IMR-90 (cell line): ENCODE results near the gene KRT33A. TPM values are rescaled to one million over a fixed set of nuclear protein-coding genes. Genes with fewer than 3 reads are reported as not detected.
A peak's percentile ranks its signal among the peaks of the same experiment; 100 is the strongest.

Experiments used
- ATAC-seq: fragments of 200-7000 bp; cut with Tn5 transposase; 2 replicates; pipeline ENCODE4 v1.9.1; 2020; ENCODE audit warnings: low read depth, mild to moderate bottlenecking, moderate library complexity
- BruUV-seq: library from RNA; stranded (reverse); fragments of 400-500 nt; replicated peaks from 2 replicates; lab custom pipeline; 2021; lab: Mats Ljungman, UMichigan
- CTCF ChIA-PET: fragments of 300-600 bp; formaldehyde crosslinking; extraction: SDS; loops from one replicate; lab custom pipeline; 2021; ENCODE audit warnings: antibody characterized with exemption; lab: Yijun Ruan, JAX
- POLR2A ChIA-PET: fragments of 300-600 bp; sonication (Branson Sonifier 250); formaldehyde crosslinking; loops from one replicate; lab custom pipeline; 2022; ENCODE audit warnings: antibody characterized with exemption; ENCODE audit not compliant: unreplicated experiment; lab: Charles Lee
- DNase-seq: peaks from one replicate; pipeline ENCODE4 v3.0.0; 2013
- H2AFZ ChIP-seq: replicated peaks from 2 replicates; pipeline ENCODE3; 2013; ENCODE audit warnings: low read length, mild to moderate bottlenecking; ENCODE audit not compliant: poor library complexity
- H2AK5ac ChIP-seq: 2 replicates; pipeline ENCODE4 v1.6.1; 2013; ENCODE audit warnings: low read depth, low read length, inconsistent platforms
- H2AK9ac ChIP-seq: replicated peaks from 2 replicates; pipeline ENCODE3; 2013; ENCODE audit warnings: mild to moderate bottlenecking, low read depth, low read length, moderate library complexity; ENCODE audit not compliant: poor library complexity
- H2BK120ac ChIP-seq: 2 replicates; pipeline ENCODE4 v1.6.1; 2013; ENCODE audit warnings: low read depth, low read length, inconsistent platforms
- H2BK15ac ChIP-seq: 3 replicates; pipeline ENCODE4 v1.6.1; 2013; ENCODE audit warnings: low read depth, low read length, inconsistent platforms
- H2BK20ac ChIP-seq: 2 replicates; pipeline ENCODE4 v1.6.1; 2013; ENCODE audit warnings: low read depth, mild to moderate bottlenecking, inconsistent platforms, low read length, moderate library complexity
- H2BK5ac ChIP-seq: 2 replicates; pipeline ENCODE4 v1.6.1; 2013; ENCODE audit warnings: mild to moderate bottlenecking, low read depth, low read length, inconsistent platforms; ENCODE audit not compliant: poor library complexity, severe bottlenecking
- H3K14ac ChIP-seq: replicated peaks from 2 replicates; pipeline ENCODE4 v1.6.1; 2013; ENCODE audit warnings: low read depth, low read length, inconsistent platforms
- H3K18ac ChIP-seq: 2 replicates; pipeline ENCODE4 v1.6.1; 2013; ENCODE audit warnings: low read depth, low read length, control low read depth
- H3K23ac ChIP-seq: 2 replicates; pipeline ENCODE4 v1.6.1; 2013; ENCODE audit warnings: low read depth, low read length, inconsistent platforms
- H3K27ac ChIP-seq: 2 replicates; pipeline ENCODE4 v1.5.1; 2013; ENCODE audit warnings: mild to moderate bottlenecking, control low read depth, low read length; ENCODE audit not compliant: insufficient read depth
- H3K27me3 ChIP-seq: 2 replicates; pipeline ENCODE4 v1.6.1; 2013; ENCODE audit warnings: low read length; ENCODE audit not compliant: control insufficient read depth, insufficient read depth
- H3K36me3 ChIP-seq: 2 replicates; pipeline ENCODE4 v1.6.1; 2013; ENCODE audit warnings: low read length, mixed read lengths; ENCODE audit not compliant: control insufficient read depth, insufficient read depth
- H3K4ac ChIP-seq: 2 replicates; pipeline ENCODE4 v1.6.1; 2013; ENCODE audit warnings: low read depth, low read length, inconsistent platforms
- H3K4me1 ChIP-seq: 2 replicates; pipeline ENCODE4 v1.6.1; 2013; ENCODE audit warnings: low read length, mixed read lengths; ENCODE audit not compliant: control insufficient read depth, insufficient read depth
- H3K4me2 ChIP-seq: 2 replicates; pipeline ENCODE4 v1.6.1; 2013; ENCODE audit warnings: low read depth, mild to moderate bottlenecking, control low read depth, low read length, moderate library complexity
- H3K4me3 ChIP-seq: 2 replicates; pipeline ENCODE4 v1.5.1; 2013; ENCODE audit warnings: low read depth, mild to moderate bottlenecking, control low read depth, low read length, moderate library complexity; ENCODE audit not compliant: insufficient read depth
- H3K56ac ChIP-seq: 2 replicates; pipeline ENCODE4 v1.6.1; 2013; ENCODE audit warnings: low read length, inconsistent platforms; ENCODE audit not compliant: insufficient read depth; ENCODE audit errors: extremely low read depth
- H3K79me1 ChIP-seq, 2 experiments: 2 replicates each; pipeline ENCODE4 v1.6.1; 2013; ENCODE audit warnings: low read length in 2 of 2, inconsistent platforms in 1 of 2, low read depth in 1 of 2
- H3K9ac ChIP-seq: 2 replicates; pipeline ENCODE4 v1.6.1; 2013; ENCODE audit warnings: low read depth, low read length, control low read depth
- H3K9me1 ChIP-seq: 2 replicates; pipeline ENCODE4 v1.6.1; 2013; ENCODE audit warnings: low read length, inconsistent platforms; ENCODE audit not compliant: insufficient read depth
- H3K9me3 ChIP-seq: 2 replicates; pipeline ENCODE4 v1.6.1; 2013; ENCODE audit warnings: low read length; ENCODE audit not compliant: control insufficient read depth, insufficient read depth
- H4K20me1 ChIP-seq: 2 replicates; pipeline ENCODE4 v1.6.1; 2013; ENCODE audit warnings: low read length, inconsistent platforms; ENCODE audit not compliant: insufficient read depth
- H4K5ac ChIP-seq: 2 replicates; pipeline ENCODE4 v1.6.1; 2013; ENCODE audit warnings: mild to moderate bottlenecking, low read depth, low read length, control low read depth
- H4K8ac ChIP-seq, 2 experiments: 2 replicates each; pipeline ENCODE4 v1.6.1; 2013; ENCODE audit warnings: low read depth in 2 of 2, low read length in 2 of 2, control low read depth in 1 of 2, inconsistent platforms in 1 of 2
- H4K91ac ChIP-seq: 2 replicates; pipeline ENCODE4 v1.6.1; 2013; ENCODE audit warnings: low read depth, low read length, inconsistent platforms; ENCODE audit not compliant: insufficient read depth
- CEBPB ChIP-seq: IDR thresholded peaks from 2 replicates; pipeline ENCODE4 v1.6.1; 2012; ENCODE audit warnings: low read depth, low read length, improper control_type of control experiment
- MAFK ChIP-seq: IDR thresholded peaks from 2 replicates; pipeline ENCODE4 v1.6.1; 2012; ENCODE audit warnings: low read depth, low read length, improper control_type of control experiment
- MXI1 ChIP-seq: IDR thresholded peaks from 2 replicates; pipeline ENCODE4 v1.6.1; 2012; ENCODE audit warnings: low read depth, mild to moderate bottlenecking, low read length, moderate library complexity, borderline replicate concordance
- NFE2L2 ChIP-seq: fragments of 150-350 bp; IDR thresholded peaks from 2 replicates; pipeline ENCODE4 v1.6.1; 2016; ENCODE audit warnings: low read depth, mild to moderate bottlenecking, low read length
- RAD21 ChIP-seq: IDR thresholded peaks from 2 replicates; pipeline ENCODE4 v1.6.1; 2012; ENCODE audit warnings: low read length, improper control_type of control experiment
- RCOR1 ChIP-seq: IDR thresholded peaks from 2 replicates; pipeline ENCODE4 v1.6.1; 2012; ENCODE audit warnings: mild to moderate bottlenecking, low read length, improper control_type of control experiment; ENCODE audit not compliant: insufficient replicate concordance
- SMC3 ChIP-seq: fragments of 150-350 bp; IDR thresholded peaks from 2 replicates; pipeline ENCODE4 v1.6.1; 2016; ENCODE audit warnings: low read depth, mild to moderate bottlenecking, antibody characterized with exemption, low read length, moderate library complexity
- WGBS, 2 experiments: methylation state at CpG; one replicate each; pipeline versions ENCODE4 v1.1.5 to v1.1.7; 2013; ENCODE audit warnings: missing lambda C conversion rate in 2 of 2; ENCODE audit not compliant: insufficient read length in 1 of 2; ENCODE audit errors: extremely low coverage in 2 of 2; 5-methylcytosine and 5-hydroxymethylcytosine counted together
- dilution Hi-C: fragments of 300-500 bp; cut with HindIII; formaldehyde crosslinking; loops from one replicate; pipeline ENCODE4 v1.14.3; 2018; ENCODE audit warnings: low sequenced_read_pairs; ENCODE audit not compliant: unreplicated experiment
- in situ Hi-C: fragments of 300-500 bp; cut with MboI; formaldehyde crosslinking; loops from 3 replicates; pipeline ENCODE4 v1.14.3; 2019; ENCODE audit warnings: low sequenced_read_pairs, inconsistent platforms, mixed read lengths
- intact Hi-C: fragments of 100-400 bp; cut with micrococcal nuclease; formaldehyde crosslinking; loops from 2 replicates; pipeline ENCODE4 v1.10.0; 2022
- polyA plus RNA-seq, 3 experiments: library from polyadenylated mRNA; depleted of rRNA; stranded (reverse); fragments of >200 nt; gene quantifications; 2 replicates each; pipeline ENCODE4 v1.2.3, GENCODE V29; 2012; ENCODE audit warnings: low replicate concordance in 1 of 3
- total RNA-seq: library from RNA; depleted of rRNA; stranded (reverse); fragments of >200 nt; gene quantifications from 2 replicates; pipeline ENCODE4 v1.2.3, GENCODE V29; 2012
- TF ChIP-seq, protein P1 (sequence below): fragments of 150-350 bp; IDR thresholded peaks from 2 replicates; pipeline ENCODE4 v1.6.1; 2016; ENCODE audit warnings: low read depth, mild to moderate bottlenecking, low read length, moderate library complexity, borderline replicate concordance

Gene KRT33A
- total and polyA plus RNA-seq, 2 of the 4 experiments (the other 2 are of a cell fraction), result not detected

DNA sequence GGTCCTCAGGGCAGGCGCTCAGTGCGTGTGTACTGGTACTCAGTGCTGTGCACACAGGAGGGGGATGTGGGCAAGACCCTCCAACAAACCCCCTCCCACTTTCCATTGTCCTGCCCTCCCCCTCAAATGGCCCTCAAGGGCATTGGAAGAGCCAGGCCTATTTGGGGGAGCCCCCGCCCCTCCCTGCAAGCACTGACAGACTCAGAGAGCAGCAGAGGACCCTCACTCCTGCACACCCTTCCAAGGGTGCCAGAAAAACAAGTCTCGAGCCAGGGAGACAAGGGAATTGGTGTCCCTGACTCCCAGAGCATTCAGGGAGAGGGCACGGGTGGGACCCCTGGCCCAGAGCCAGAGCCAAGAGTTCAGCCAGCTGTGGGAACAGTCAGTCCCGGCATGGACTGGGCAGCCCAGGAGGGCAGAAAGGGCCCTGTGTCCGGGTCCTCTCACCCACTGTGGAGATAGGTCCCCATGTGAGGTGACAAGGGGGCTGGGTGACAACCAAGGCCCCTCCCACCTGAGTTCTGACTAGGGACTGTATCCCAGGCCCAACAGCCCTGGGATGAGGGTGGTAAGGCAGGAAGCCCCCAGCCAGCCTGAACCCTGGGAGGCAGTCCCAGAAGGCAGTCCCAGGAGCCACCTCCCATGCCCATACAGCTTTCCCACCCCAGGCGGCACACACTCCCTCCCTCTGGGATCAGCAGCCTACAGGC lies 23.1 kb downstream of the KRT33A start:
- H4K91ac ChIP-seq, result peak overlapping the region; percentile 63
- no TSS peak for BruUV-seq
- no CpG with 5 or more reads among the region's 8 CpGs for WGBS, 2 experiments
- H3K4ac ChIP-seq, result peak overlapping the region; percentile 67
- H2BK20ac ChIP-seq, result peak overlapping the region; percentile 52
- H4K5ac ChIP-seq, result peak overlapping the region; percentile 20; the same call in 1 of the 2 replicates
- no peak for ATAC-seq
- POLR2A ChIA-PET, result no interaction called here
- H3K9me1 ChIP-seq, result peaks cover 3% of the 10 kb centered on the region; the same call in 1 of the 2 replicates
- no peaks in the 10 kb centered on the region for H4K20me1 ChIP-seq
- peak overlapping the region; percentile 88 for H2BK120ac ChIP-seq
- H2BK5ac ChIP-seq, result peak overlapping the region; percentile 42
- CTCF ChIA-PET, result interaction anchor here (0.6 to 1.3 kb wide), 2 partner anchors 376 to 418 kb away, joined by 3 to 4 read pairs; no protein-coding TSS in a partner anchor
- H3K9me3 ChIP-seq, result no peaks in the 10 kb centered on the region
- no peak overlapping the region for H3K27ac ChIP-seq
- H2AK9ac ChIP-seq, result peak overlapping the region; percentile 65
- no peaks in the 10 kb centered on the region for H3K79me1 ChIP-seq
- H3K56ac ChIP-seq, result no peak overlapping the region
- H3K4me2 ChIP-seq, result no peak overlapping the region
- H3K27me3 ChIP-seq, result no peaks in the 10 kb centered on the region
- peak overlapping the region; percentile 49 for H2AFZ ChIP-seq
- H3K9ac ChIP-seq, result no peak overlapping the region
- H2BK15ac ChIP-seq, result no peak overlapping the region
- H3K4me1 ChIP-seq, result no peaks in the 10 kb centered on the region
- DNase-seq, result no peak
- TF ChIP-seq RCOR1 (no peak), RAD21 (no peak), SMC3 (no peak), CEBPB (no peak), MAFK (no peak), MXI1 (no peak), NFE2L2 (no peak)
- TF ChIP-seq, protein P1, sequence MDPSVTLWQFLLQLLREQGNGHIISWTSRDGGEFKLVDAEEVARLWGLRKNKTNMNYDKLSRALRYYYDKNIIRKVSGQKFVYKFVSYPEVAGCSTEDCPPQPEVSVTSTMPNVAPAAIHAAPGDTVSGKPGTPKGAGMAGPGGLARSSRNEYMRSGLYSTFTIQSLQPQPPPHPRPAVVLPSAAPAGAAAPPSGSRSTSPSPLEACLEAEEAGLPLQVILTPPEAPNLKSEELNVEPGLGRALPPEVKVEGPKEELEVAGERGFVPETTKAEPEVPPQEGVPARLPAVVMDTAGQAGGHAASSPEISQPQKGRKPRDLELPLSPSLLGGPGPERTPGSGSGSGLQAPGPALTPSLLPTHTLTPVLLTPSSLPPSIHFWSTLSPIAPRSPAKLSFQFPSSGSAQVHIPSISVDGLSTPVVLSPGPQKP, result no peak
- H2AK5ac ChIP-seq, result peak overlapping the region; percentile 64
- intact Hi-C loops, result loop anchor here (2.0 kb wide), 2 partner anchors 169 to 221 kb away; no protein-coding TSS in a partner anchor
- in situ Hi-C loops, result no loop called here
- no peaks in the 10 kb centered on the region for H3K36me3 ChIP-seq
- H3K14ac ChIP-seq, result no peak overlapping the region
- dilution Hi-C loops, result no loop called here
- H3K4me3 ChIP-seq, result no peak overlapping the region
- H3K23ac ChIP-seq, result no peak overlapping the region
- H4K8ac ChIP-seq, result peak overlapping the region; percentile 1 to 50; a peak in 2 of 4 replicates
- H3K18ac ChIP-seq, result no peak overlapping the region
